Right lobe of liver (tissue), 4 donors: ENCODE measurements around the gene MLST8.

Source experiments
- POLR2A ChIP-seq: fragments of 450-650 bp; IDR thresholded peaks from one replicate; pipeline ENCODE4 v1.6.1; 2017; ENCODE audit warnings: antibody characterized with exemption, mild to moderate bottlenecking
- TF ChIP-seq, protein P1 (sequence below), 4 donors: fragments of 200-600 bp in 3 of 4; fragments of 450-650 bp in 1 of 4; IDR thresholded peaks; one replicate each; pipeline versions ENCODE4 v1.5.1 to v1.8.0; 2016 to 2022; ENCODE audit warnings: antibody characterized with exemption in 4 of 4, mild to moderate bottlenecking in 2 of 4
- donor health status: DM: no; HTN: no; CAD: no.
- donor health status: DM: no; HTN: no; CAD: no.
- donor health status: DM: no; HTN: yes; CAD: no.

DNA sequence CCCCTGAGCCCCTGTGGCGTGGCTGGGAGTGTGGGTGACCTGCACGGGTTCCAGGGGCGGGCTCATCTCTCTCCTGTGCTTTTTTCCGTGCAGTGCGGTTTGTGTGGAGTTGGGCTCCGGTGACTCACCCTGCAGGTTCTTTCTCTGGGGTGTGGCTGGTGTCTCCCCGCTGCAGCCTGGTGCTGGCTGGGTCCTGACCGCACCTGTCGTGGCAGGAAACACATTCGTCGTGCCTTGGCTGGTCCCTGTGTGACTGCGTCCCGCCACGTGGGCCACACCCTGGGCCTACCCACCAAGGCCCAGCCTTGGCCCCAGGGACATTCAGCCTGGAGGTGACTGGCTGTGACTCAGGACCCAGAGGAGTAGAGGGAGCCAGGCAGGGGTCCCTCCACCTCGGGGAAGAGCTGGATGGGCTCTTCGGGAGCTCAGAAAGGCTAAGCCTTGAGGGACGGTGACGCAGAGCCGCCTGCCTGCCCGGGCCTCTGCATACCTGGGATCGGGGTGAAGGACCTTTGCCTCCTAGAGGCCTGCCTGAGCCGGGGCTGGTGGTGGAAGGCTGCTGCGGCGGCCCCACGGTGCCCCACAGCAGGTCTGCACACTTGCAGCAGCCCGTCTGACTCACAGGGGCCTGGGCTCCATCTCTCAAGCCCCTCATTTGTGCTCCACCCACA, 41.9 kb upstream of the MLST8 start:
- TF ChIP-seq, protein P1, sequence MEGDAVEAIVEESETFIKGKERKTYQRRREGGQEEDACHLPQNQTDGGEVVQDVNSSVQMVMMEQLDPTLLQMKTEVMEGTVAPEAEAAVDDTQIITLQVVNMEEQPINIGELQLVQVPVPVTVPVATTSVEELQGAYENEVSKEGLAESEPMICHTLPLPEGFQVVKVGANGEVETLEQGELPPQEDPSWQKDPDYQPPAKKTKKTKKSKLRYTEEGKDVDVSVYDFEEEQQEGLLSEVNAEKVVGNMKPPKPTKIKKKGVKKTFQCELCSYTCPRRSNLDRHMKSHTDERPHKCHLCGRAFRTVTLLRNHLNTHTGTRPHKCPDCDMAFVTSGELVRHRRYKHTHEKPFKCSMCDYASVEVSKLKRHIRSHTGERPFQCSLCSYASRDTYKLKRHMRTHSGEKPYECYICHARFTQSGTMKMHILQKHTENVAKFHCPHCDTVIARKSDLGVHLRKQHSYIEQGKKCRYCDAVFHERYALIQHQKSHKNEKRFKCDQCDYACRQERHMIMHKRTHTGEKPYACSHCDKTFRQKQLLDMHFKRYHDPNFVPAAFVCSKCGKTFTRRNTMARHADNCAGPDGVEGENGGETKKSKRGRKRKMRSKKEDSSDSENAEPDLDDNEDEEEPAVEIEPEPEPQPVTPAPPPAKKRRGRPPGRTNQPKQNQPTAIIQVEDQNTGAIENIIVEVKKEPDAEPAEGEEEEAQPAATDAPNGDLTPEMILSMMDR (IDR thresholded peaks at IDR 0.05): no peak
- no peak for TF ChIP-seq POLR2A
